NCI-H748 (cell line): Measurements from ENCODE around the gene NEU4.
"Not testable (repeated sequence)": the region's sequence is repeated elsewhere in the genome, so short reads cannot be mapped to it uniquely, and the experiment has no call there.

Experiments used
- DNase-seq: peaks from one replicate; lab custom pipeline; 2025; ENCODE audit not compliant: unreplicated experiment; lab: John Stamatoyannopoulos, UW

The NEU4 gene

DNA sequence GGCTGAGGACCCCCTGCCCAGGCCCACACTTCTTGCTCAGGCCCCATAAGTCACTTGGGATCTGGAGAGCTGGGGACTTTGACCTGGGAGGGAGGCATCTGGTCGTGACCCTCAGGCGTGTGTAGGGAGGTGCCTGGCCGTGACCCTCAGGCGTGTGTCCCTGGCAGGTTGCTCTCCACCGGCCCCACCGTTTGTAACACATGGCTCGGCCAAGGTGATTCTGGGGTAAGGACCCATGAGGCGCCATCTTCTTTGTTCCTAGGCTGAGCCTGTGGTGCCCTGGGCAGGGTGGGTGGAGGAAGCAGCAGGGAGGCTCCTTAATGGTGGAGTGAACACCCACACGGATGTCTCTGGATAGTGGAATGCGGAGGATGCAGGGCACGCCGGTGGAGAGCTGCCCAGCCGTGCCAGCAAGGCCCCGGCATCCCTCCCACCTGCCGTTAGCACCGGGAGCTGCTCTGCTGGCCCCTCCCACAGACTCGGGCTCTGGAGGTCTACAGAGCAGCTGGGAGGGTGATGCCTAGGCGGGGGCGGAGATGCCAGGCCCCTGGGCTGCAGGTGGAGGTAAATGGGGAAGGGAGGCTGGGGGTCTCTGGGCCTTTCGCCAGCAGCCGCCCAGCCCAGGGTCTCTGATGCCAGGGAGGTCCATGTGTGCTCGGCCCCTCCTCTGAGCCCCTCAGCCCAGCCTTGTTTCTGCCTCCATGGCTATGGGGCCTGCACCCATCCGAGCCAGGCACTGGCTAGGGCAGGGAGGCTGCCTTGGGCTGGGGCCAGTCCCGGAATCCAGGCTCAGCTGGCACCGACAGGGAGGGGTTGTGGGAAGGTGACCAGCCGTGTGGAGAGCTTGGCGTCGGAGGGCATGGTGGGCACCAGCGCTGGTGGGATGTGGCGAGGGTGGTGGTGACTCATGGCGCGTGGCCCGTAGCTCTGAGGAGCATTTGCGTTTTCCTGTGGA, 33.5 kb upstream of the NEU4 start:
- no peak for DNase-seq

DNA sequence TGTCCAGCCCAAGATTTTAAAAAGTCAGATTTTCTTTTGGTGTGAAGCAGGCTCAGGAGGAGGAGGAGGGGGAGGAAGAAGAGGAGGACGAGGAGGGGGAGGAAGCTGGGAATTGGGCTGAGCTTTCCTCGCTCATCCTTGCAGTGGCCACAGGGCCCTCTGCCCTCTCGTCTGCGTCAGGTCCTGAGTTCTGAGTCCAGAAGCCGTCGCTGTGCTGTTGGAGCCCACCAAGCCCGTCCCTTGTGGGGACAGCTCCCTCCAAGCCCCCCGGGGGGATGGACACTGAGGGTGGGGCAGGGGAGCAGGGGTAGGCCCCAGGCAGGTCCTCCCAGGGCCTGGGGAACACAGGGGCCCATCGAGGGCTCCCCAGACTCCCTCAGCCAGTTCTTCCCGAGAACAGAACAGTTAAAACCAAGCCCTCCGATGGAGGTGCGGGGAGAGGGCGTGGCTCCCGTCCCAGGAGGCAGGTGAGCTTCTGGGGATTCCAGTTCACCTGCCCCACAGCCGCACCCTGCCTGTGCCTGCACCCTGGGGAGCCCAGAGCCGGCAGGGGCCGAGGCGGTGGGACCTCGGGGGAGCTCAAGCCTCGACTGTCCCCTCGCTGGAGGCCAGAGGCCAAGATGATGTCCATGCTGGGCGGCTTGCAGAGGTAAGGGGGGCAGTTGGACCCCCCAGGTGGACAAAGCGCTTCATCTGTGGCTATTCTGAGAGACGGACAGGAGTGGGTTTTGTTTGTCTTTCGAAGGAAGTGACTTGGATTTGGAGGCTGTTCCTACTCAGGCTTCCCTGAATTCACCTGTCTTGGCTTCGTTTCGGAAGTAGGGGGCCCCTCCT, 32.4 kb upstream of the NEU4 start, which contains the start of gene GAL3ST2:
TSS of gene GAL3ST2 (plus strand) at position 487 of the 834 bp plus-strand sequence. CDS start at position 621, 134 bp downstream.
- DNase-seq: no peak

DNA sequence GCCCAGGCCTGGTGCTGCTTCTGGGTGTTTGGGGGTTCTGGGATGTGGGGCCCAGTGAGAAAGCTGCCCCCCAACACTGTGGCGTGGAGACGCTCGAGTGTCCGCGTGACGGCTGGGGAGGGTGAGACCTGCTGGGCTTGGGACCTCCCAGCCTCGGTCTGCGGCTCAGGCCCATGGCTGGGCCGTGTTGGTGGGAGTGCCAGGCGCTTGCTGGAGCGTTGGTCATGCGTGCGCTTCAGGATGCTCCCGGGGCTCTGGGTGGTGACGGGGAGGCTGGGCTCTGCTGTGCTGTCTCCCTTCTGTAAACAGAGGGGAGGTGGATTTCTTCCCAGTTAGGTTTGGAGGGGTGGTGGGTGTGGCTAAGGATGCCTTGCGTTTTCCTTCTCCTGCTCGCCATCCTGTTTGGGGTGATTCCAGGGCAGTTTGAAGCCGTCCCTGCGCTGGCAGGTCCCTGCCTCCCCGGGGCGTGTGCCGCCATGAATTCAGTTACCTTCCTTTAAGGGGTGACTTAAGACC, 31.8 kb upstream of the NEU4 start:
- no peak for DNase-seq

- DNase-seq: no peak
These were observed 31.0 kb upstream of the NEU4 start for GRCh38 chr2:241777686-241778627.

GRCh38 chr2:241780939-241781569, 27.9 kb upstream of the NEU4 start:
- DNase-seq: no peak

DNA sequence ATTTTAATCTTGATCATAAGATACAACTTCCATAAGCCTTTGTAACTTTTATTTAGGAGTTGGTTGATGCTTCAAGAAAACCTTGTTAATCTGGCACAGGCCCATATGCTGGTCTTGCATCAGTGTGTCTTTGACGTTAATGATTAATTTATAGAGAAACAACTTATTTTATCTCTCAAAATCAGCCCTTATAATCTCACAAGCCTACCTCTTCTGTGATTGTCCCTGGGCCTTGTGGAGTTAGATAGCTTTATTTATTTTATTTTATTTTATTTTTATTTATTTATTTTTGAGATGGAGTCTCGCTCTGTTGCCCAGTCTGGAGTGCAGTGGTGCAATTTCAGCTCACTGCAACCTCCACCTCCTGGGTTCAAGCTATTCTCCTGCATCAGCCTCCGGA, 26.9 kb upstream of the NEU4 start:
- not testable (repeated sequence) for DNase-seq

DNA sequence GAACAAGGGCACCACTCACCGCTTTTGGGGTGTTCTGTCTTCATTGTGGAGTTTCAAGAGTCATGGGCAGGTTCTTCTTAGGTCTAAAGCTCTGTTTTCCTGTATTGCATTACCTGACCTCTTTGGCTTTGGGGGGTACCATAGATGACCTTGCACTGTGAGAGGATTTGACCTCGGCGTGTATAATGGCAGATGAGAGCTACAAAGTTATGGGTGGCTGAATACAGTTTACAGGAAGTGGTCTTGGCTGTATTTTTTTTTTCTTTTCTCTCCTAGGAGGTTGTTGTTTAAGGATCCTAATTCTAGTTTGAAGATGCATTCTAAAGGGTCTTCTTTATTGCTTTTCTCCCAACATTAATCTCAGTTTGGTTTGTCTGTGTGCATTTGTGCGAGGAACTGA, 20.9 kb upstream of the NEU4 start:
- no peak for DNase-seq

GRCh38 chr2:241788572-241788971, 20.4 kb upstream of the NEU4 start:
- no peak for DNase-seq

- not testable (repeated sequence) for DNase-seq
These were observed 17.6 kb upstream of the NEU4 start for GRCh38 chr2:241791385-241791784.

DNA sequence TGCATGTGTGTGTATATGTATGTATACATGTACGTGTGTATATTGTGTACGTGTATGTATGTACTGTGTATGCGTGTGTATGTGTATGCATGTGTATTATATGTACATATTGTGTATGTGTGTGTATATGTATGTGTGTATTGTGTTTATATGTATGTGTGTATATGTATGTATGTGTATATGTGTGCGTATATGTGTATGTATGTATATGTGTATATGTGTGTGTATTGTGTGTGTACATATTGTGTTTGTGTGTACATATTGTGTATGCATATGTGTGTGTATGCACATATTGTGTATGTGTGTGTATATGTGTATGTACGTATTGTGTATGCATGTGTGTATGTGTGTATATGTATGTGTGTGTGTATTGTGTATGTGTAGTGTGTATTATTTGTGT, 15.6 kb upstream of the NEU4 start:
- no peak for DNase-seq

DNA sequence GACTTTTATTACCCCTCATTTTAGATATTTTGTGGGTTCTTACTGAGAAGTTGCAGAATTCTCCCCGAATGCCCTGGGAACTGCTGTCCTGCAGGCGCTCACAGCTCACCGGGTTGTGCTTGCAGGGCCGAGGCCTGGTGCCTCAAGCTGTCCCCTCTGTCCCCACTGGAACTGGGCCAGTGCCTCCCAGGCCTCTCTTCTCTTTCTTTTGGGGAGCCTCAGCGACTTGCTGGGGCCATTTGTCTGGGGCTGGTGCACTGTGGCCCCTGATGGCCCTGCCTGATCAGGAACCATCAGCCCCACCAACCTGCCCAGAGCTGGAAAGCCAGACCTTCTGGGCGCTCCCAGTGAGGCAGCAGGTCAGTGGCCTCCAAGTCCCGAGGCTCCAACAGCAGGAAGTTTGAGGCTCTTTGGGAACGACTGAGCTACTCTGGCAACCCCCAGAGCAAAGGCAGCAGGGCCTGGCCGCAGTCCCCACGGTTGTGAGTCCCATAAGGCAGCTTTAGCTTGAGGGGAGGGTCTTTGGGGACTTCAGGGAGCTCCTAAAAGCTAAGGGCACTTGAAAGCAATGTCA, 14.7 kb upstream of the NEU4 start:
- DNase-seq: no peak

DNA sequence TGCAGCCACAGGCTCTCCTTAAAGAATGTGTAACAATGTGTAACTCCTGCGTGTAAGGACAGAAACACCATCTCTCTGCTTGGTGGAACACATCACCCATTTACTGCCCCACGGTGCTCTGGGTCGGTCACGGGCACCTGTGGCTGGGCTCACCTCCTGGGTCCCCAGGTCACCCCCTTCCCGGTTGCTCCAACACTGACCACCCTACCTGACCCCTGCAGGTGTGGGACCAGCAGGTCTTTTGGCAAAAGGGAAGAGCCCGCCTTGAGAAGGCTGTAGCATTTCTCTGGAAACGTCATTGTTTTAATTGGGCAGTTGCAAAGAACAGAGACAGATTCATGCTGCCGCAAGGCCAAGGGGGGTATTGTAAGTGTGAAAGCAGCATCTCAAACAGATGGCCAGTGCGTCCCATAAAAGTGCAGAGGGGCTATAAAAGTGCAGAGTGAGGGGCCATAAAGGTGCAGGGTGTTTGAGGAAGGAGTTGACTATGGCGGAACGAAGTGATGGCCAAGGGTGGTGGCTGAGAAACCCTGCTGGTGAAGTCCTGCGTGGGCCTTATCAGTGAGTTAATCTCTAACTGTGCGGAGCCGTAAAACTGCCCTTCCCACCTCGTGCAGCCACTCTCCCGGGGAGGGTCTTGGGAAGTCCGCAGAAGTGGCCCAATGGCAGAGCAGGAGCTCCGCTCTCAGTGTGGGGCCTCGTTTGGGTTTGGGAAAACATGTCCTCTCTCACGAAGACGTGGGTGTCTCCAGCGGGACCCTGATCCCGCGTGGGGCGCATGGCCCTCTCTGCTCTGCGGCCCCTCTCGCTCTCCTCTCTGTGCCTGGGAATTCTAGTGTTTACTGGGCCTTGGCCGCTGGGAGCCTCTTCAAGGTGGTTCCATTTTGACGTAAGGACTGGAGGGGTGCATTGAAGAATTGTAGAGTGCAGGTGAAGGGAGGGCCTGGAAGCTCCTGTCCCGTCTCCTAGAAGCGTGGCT, 13.7 kb upstream of the NEU4 start:
- no peak for DNase-seq

- no peak for DNase-seq
These were observed 12.8 kb upstream of the NEU4 start for GRCh38 chr2:241796209-241796608.

GRCh38 chr2:241796610-241797138, 12.3 kb upstream of the NEU4 start:
- DNase-seq: no peak

DNA sequence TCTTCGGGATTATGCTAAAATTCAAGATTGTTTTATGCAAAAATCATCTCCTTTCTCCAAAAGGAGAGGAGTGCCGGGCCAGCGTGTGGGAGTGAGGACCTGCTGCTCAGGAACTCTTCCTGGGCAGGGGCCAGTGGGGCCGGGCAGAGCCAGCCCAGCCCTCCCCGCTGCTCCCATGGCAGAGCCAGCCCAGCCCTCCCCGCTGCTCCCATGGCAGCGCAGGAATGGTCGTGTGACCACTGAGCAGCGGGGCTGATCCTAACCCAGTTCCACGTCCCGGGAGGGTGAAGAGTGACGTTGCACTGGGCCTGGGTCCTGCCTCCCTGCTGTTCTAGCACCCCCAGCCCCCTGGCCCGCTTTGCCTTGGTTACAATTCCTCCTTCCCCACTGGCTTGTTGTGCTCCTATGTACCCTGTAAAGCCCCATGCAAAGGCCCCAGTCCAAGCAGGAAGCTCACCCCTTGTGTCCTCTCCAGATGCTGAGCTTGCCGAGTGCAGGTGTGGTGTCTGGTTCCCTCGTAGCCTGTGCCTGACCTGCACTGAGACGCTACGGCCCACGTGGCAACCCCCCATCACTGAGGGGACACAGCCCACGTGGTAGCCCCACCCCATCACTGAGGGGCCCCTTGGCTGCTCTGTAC, 11.4 kb upstream of the NEU4 start:
- DNase-seq: no peak

GRCh38 chr2:241798081-241798630, 10.8 kb upstream of the NEU4 start:
- DNase-seq: no peak
